ENCODE results near the gene ZNF618.
"Not testable (repeated sequence)": the region's sequence is repeated elsewhere in the genome, so short reads cannot be mapped to it uniquely, and the experiment has no call there.

Gene ZNF618

GRCh38 chr9:114037961-114038723 lies 162.0 kb downstream of the ZNF618 start:
- no peak for DNase-seq (ENCODE audit: low read depth in 2 of 2)

- no peak for DNase-seq (ENCODE audit: low read depth in 2 of 2)
These were observed 162.7 kb downstream of the ZNF618 start for GRCh38 chr9:114038724-114039313.

- no peak for DNase-seq (ENCODE audit: low read depth in 2 of 2)
These were observed 163.4 kb downstream of the ZNF618 start for GRCh38 chr9:114039484-114039883.

- not testable (repeated sequence) for DNase-seq (ENCODE audit: low read depth in 2 of 2)
These were observed 167.6 kb downstream of the ZNF618 start for GRCh38 chr9:114043660-114044059.

GRCh38 chr9:114046237-114046755 lies 170.2 kb downstream of the ZNF618 start:
- DNase-seq (ENCODE audit: low read depth in 2 of 2): no peak

GRCh38 chr9:114046875-114047274 lies 170.8 kb downstream of the ZNF618 start:
- no peak for DNase-seq (ENCODE audit: low read depth in 2 of 2)

GRCh38 chr9:114047717-114048116 lies 171.6 kb downstream of the ZNF618 start:
- DNase-seq (ENCODE audit: low read depth in 2 of 2): no peak

- DNase-seq (ENCODE audit: low read depth in 2 of 2): no peak
These were observed 172.7 kb downstream of the ZNF618 start for GRCh38 chr9:114048533-114049415.

- DNase-seq (ENCODE audit: low read depth in 2 of 2): no peak
These were observed 173.5 kb downstream of the ZNF618 start for GRCh38 chr9:114049441-114050225.

GRCh38 chr9:114050226-114050568 lies 174.1 kb downstream of the ZNF618 start:
- no peak for DNase-seq (ENCODE audit: low read depth in 2 of 2)

GRCh38 chr9:114050646-114051045 lies 174.5 kb downstream of the ZNF618 start:
- no peak for DNase-seq (ENCODE audit: low read depth in 2 of 2)

GRCh38 chr9:114051281-114051680 lies 175.2 kb downstream of the ZNF618 start:
- DNase-seq (ENCODE audit: low read depth in 2 of 2): no peak

GRCh38 chr9:114051706-114052105 lies 175.6 kb downstream of the ZNF618 start:
- DNase-seq (ENCODE audit: low read depth in 2 of 2): no peak

- no peak for DNase-seq (ENCODE audit: low read depth in 2 of 2)
These were observed 177.3 kb downstream of the ZNF618 start for GRCh38 chr9:114053246-114054005.

GRCh38 chr9:114054191-114054690 lies 178.1 kb downstream of the ZNF618 start:
- DNase-seq (ENCODE audit: low read depth in 2 of 2): no peak

GRCh38 chr9:114055061-114055460 lies 179.0 kb downstream of the ZNF618 start:
- no peak for DNase-seq (ENCODE audit: low read depth in 2 of 2)

- DNase-seq (ENCODE audit: low read depth in 2 of 2): no peak
These were observed 179.8 kb downstream of the ZNF618 start for GRCh38 chr9:114055894-114056293.

GRCh38 chr9:114056527-114056926 lies 180.4 kb downstream of the ZNF618 start:
- no peak for DNase-seq (ENCODE audit: low read depth in 2 of 2)

- no peak for DNase-seq (ENCODE audit: low read depth in 2 of 2)
These were observed 181.2 kb downstream of the ZNF618 start for GRCh38 chr9:114057161-114057885.

- no peak for DNase-seq (ENCODE audit: low read depth in 2 of 2)
These were observed 182.6 kb downstream of the ZNF618 start for GRCh38 chr9:114058688-114059046.

All from stimulated activated CD4-positive, alpha-beta T cell treated with anti-CD3 and anti-CD28 coated beads, Interleukin-15, amount 100 ng/mL, for 48 hours (primary cell).